A549 (cell line): Measurements from ENCODE around the gene TRAPPC6A. TPM values are rescaled to one million over a fixed set of nuclear protein-coding genes. Genes with fewer than 3 reads are reported as not detected.

Experiments used
- ATAC-seq, 2 experiments: fragments of 200-7000 bp in 1 of 2; fragments of >200 bp in 1 of 2; cut with Nextera tagmentation in 1 of 2; cut with Tn5 transposase in 1 of 2; 3 replicates each; pipeline versions ENCODE4 v1.8.0 to v1.9.1; 2018 to 2020; ENCODE audit warnings: mild to moderate bottlenecking in 1 of 2, moderate library complexity in 1 of 2
- CTCF ChIA-PET: fragments of 300-600 bp; sonication (Branson Sonifier 250); formaldehyde crosslinking; extraction: SDS; loops from one replicate; lab custom pipeline; 2021; ENCODE audit warnings: antibody characterized with exemption, inconsistent platforms; lab: Yijun Ruan, JAX
- POLR2A ChIA-PET: fragments of 350-600 bp; formaldehyde crosslinking; extraction: SDS; loops from one replicate; lab custom pipeline; 2021; ENCODE audit warnings: antibody characterized with exemption, inconsistent platforms; lab: Yijun Ruan, JAX
- DNase-seq, 2 experiments: peaks; one replicate each; pipeline versions ENCODE4 v3.0.0 to v3.0.0-alpha.2; 2011 to 2016; ENCODE audit warnings: low read depth in 1 of 2, low spot score in 1 of 2
- FAIRE-seq: peaks from 2 replicates; lab custom pipeline; 2011; peaks lifted over from hg19 to GRCh38; lab: Jason Lieb, UNC
- H3K27ac ChIP-seq, 2 experiments: fragments of >200 bp; sonication (Bioruptor Twin); formaldehyde crosslinking; 3 replicates each; pipeline ENCODE4 v1.5.1; 2016 to 2017
- H3K4me1 ChIP-seq: fragments of >200 bp; sonication (Bioruptor Twin); formaldehyde crosslinking; 3 replicates; pipeline ENCODE4 v1.6.1; 2016
- H3K4me2 ChIP-seq: fragments of >200 bp; sonication (Bioruptor Twin); formaldehyde crosslinking; 3 replicates; pipeline ENCODE4 v1.6.1; 2016
- H3K4me3 ChIP-seq: fragments of >200 bp; sonication (Bioruptor Twin); formaldehyde crosslinking; 3 replicates; pipeline ENCODE4 v1.5.1; 2016
- H3K9me3 ChIP-seq: fragments of >200 bp; sonication (Bioruptor Twin); formaldehyde crosslinking; 3 replicates; pipeline ENCODE4 v1.6.1; 2016
- CBX2 ChIP-seq: fragments of 200-600 bp; sonication (generic); IDR thresholded peaks from 2 replicates; pipeline ENCODE4 v1.6.1; 2016; ENCODE audit warnings: low read depth, mild to moderate bottlenecking, borderline replicate concordance
- CBX8 ChIP-seq: fragments of 200-600 bp; sonication (generic); IDR thresholded peaks from 2 replicates; pipeline ENCODE4 v1.6.1; 2016
- CEBPB ChIP-seq, 2 experiments: fragments of >200 bp in 1 of 2; sonication (Bioruptor Twin) in 1 of 2; formaldehyde crosslinking in 1 of 2; IDR thresholded peaks; 2 replicates each; pipeline ENCODE4 v1.6.1; 2012 to 2016
- CTCF ChIP-seq: fragments of >200 bp; sonication (Bioruptor Twin); formaldehyde crosslinking; IDR thresholded peaks from 3 replicates; pipeline ENCODE4 v1.5.1; 2016
- EHF ChIP-seq: fragments of 250-450 bp; sonication (Bioruptor Pico); IDR thresholded peaks from 2 replicates; pipeline ENCODE4 v1.5.0; 2020; ENCODE audit warnings: mild to moderate bottlenecking
- EHMT2 ChIP-seq: fragments of 200-600 bp; sonication (generic); IDR thresholded peaks from 2 replicates; pipeline ENCODE4 v1.6.1; 2016; ENCODE audit warnings: antibody characterized with exemption, low read depth, mild to moderate bottlenecking, moderate library complexity
- EP300 ChIP-seq, 2 experiments: fragments of >200 bp; sonication (Bioruptor Twin); formaldehyde crosslinking; IDR thresholded peaks; 2 replicates in 1 of 2; 3 replicates in 1 of 2; pipeline ENCODE4 v1.6.1; 2016 to 2017
- HEYL ChIP-seq: fragments of 250-450 bp; sonication (Bioruptor Pico); IDR thresholded peaks from 2 replicates; pipeline ENCODE4 v1.8.0; 2021; ENCODE audit warnings: mild to moderate bottlenecking, moderate library complexity
- HOXA7 ChIP-seq: fragments of 250-450 bp; sonication (Bioruptor Pico); IDR thresholded peaks from 2 replicates; pipeline ENCODE4 v1.5.0; 2020; ENCODE audit warnings: mild to moderate bottlenecking, moderate library complexity
- HOXB13 ChIP-seq: fragments of 250-450 bp; sonication (Bioruptor Pico); IDR thresholded peaks from 2 replicates; pipeline ENCODE4 v1.5.0; 2020; ENCODE audit warnings: low read depth, mild to moderate bottlenecking, moderate library complexity
- KDM1A ChIP-seq: fragments of 200-600 bp; sonication (generic); IDR thresholded peaks from 2 replicates; pipeline ENCODE4 v1.6.1; 2016; ENCODE audit warnings: low read depth, mild to moderate bottlenecking
- KDM5A ChIP-seq: fragments of 200-600 bp; sonication (generic); IDR thresholded peaks from 2 replicates; pipeline ENCODE4 v1.6.1; 2016; ENCODE audit warnings: antibody characterized with exemption, mild to moderate bottlenecking
- MAX ChIP-seq: IDR thresholded peaks from 2 replicates; pipeline ENCODE4 v1.6.1; 2012
- MAZ ChIP-seq: fragments of 150-350 bp; IDR thresholded peaks from 2 replicates; pipeline ENCODE4 v1.6.1; 2014; ENCODE audit warnings: antibody characterized with exemption, low read depth, low read length, borderline replicate concordance
- NFE2L2 ChIP-seq: fragments of 150-350 bp; conservative IDR thresholded peaks from 2 replicates; pipeline ENCODE4 v1.6.1; 2014; ENCODE audit warnings: low read length
- NR3C1 ChIP-seq: fragments of >200 bp; sonication (Bioruptor Twin); formaldehyde crosslinking; IDR thresholded peaks from 3 replicates; pipeline ENCODE4 v1.6.1; 2017
- RARB ChIP-seq: fragments of 250-450 bp; sonication (Bioruptor Pico); IDR thresholded peaks from 2 replicates; pipeline ENCODE4 v1.8.0; 2021; ENCODE audit warnings: mild to moderate bottlenecking, moderate library complexity
- REST ChIP-seq: fragments of 200-600 bp; sonication (generic); IDR thresholded peaks from 2 replicates; pipeline ENCODE4 v1.6.1; 2016; ENCODE audit warnings: antibody characterized with exemption, mild to moderate bottlenecking, moderate library complexity
- RNF2 ChIP-seq: fragments of 200-600 bp; sonication (generic); IDR thresholded peaks from 2 replicates; pipeline ENCODE4 v1.6.1; 2016; ENCODE audit warnings: low read depth, mild to moderate bottlenecking, antibody characterized with exemption, moderate library complexity, borderline replicate concordance
- SMC3 ChIP-seq: fragments of >200 bp; sonication (Bioruptor Twin); formaldehyde crosslinking; IDR thresholded peaks from 3 replicates; pipeline ENCODE4 v1.6.1; 2018; ENCODE audit warnings: inconsistent platforms
- SREBF2 ChIP-seq: fragments of 450-650 bp; IDR thresholded peaks from 2 replicates; pipeline ENCODE4 v1.6.1; 2014; ENCODE audit warnings: mild to moderate bottlenecking, moderate library complexity
- TFCP2L1 ChIP-seq: fragments of 250-450 bp; sonication (Bioruptor Pico); IDR thresholded peaks from 2 replicates; pipeline ENCODE4 v1.5.0; 2021; ENCODE audit warnings: mild to moderate bottlenecking
- TP53 ChIP-seq: fragments of 250-450 bp; sonication (Bioruptor Pico); IDR thresholded peaks from 2 replicates; pipeline ENCODE4 v1.5.0; 2021; ENCODE audit warnings: mild to moderate bottlenecking, moderate library complexity
- USF2 ChIP-seq: fragments of 450-650 bp; IDR thresholded peaks from 2 replicates; pipeline ENCODE4 v1.6.1; 2014; ENCODE audit warnings: antibody characterized with exemption
- ZSCAN20 ChIP-seq: fragments of 250-450 bp; sonication (Bioruptor Pico); IDR thresholded peaks from 2 replicates; pipeline ENCODE4 v1.8.0; 2022; ENCODE audit warnings: mild to moderate bottlenecking, moderate library complexity
- WGBS: methylation state at CpG from one replicate; pipeline ENCODE4 v1.1.6; 2017; ENCODE audit errors: missing lambda C conversion rate; 5-methylcytosine and 5-hydroxymethylcytosine counted together
- polyA plus RNA-seq, 4 experiments: library from polyadenylated mRNA; depleted of rRNA in 3 of 4; stranded (reverse); fragments of >200 nt; fragmentation: RNase III in 1 of 4; extraction: RNeasy Plus Mini Kit Qiagen cat#74134 plus additional on column Dnase treatment in 1 of 4; gene quantifications; 2 replicates in 3 of 4; 3 replicates in 1 of 4; pipeline ENCODE4 v1.2.3, GENCODE V29; 2011 to 2017
- TF ChIP-seq, protein P1 (sequence below): IDR thresholded peaks from 2 replicates; pipeline ENCODE4 v1.6.1; 2012; ENCODE audit warnings: low read depth, borderline replicate concordance

TRAPPC6A gene
- polyA plus RNA-seq, 2 of the 4 experiments (the other 2 are of a cell fraction): 28.5 to 29.8 TPM

DNA sequence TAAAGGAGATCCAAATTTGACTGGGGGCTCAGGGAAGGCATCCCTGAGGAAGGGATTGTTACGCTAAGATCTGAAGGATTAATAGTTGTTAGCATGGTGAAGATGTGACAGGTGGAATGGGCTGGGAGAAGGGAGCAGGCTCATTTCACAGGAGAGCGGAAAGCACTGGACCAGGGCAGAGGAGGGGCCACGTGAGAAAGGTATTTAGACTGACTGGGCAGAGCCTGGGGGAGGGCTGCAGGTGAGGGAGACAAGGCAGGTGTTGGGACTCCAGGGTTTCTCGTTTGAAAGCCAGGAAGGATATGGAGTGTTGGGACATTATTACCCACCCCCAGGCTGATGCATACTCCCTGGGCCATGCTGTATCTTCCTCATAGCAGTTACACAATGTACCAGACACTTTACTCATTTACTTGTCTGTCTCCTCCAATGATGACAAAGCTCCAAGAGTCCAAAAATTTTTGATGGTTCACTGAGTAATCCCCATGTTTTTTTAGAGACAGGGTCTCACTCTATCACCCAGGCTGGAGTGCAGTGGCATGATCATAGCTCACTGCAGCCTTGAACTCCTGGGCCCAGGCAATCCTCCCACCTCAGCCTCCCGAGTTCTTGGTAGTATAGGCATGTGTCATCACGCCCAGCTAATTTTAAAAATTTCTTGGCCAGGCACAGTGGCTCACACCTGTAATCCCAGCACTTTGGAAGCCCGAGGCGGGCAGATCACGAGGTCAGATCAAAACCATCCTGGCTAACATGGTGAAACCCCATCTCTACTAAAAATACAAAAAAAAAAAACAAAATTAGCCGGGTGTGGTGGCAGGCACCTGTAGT lies 2.3 kb downstream of the TRAPPC6A start:
- FAIRE-seq: no peak
- ChIA-PET CTCF (interaction anchor here (0.8 to 2.7 kb wide), 4 partner anchors 11 to 163 kb away, joined by 3 to 9 read pairs (median 4); partner anchors contain the start of gene NKPD1), POLR2A (no interaction called here)
- WGBS: 67% methylated on average over 10 of the region's 10 CpGs
- Histone ChIP-seq H3K4me2 (no peak overlapping the region; the same call in 2 of the 3 replicates), H3K9me3 (no peaks in the 10 kb centered on the region), H3K4me3 (no peak overlapping the region), H3K4me1 (peaks cover 11% of the 10 kb centered on the region; the same call in 2 of the 3 replicates)
- no peak for ATAC-seq
- DNase-seq: no peak
- TF ChIP-seq NFE2L2: no peak
- TF ChIP-seq HOXB13 (CRISPR knock-in tag): no peak
- no peak for TF ChIP-seq CEBPB (IDR thresholded peaks at IDR 0.05)
- no peak for TF ChIP-seq RNF2
- no peak for TF ChIP-seq EHMT2
- TF ChIP-seq EHF: no peak
- TF ChIP-seq EP300 (IDR thresholded peaks at IDR 0.05): no peak
- no peak for TF ChIP-seq KDM1A
- TF ChIP-seq SREBF2: no peak
- TF ChIP-seq MAX: no peak
- no peak for TF ChIP-seq NR3C1
- no peak for TF ChIP-seq USF2
- TF ChIP-seq, protein P1, sequence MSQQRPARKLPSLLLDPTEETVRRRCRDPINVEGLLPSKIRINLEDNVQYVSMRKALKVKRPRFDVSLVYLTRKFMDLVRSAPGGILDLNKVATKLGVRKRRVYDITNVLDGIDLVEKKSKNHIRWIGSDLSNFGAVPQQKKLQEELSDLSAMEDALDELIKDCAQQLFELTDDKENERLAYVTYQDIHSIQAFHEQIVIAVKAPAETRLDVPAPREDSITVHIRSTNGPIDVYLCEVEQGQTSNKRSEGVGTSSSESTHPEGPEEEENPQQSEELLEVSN: no peak
- TF ChIP-seq ZSCAN20 (CRISPR knock-in tag): no peak
- TF ChIP-seq CTCF: no peak
- TF ChIP-seq REST: no peak
- no peak for TF ChIP-seq RARB (CRISPR knock-in tag)
- no peak for TF ChIP-seq MAZ
- TF ChIP-seq, all 56 proteins: peak for 0
- H3K27ac ChIP-seq: peak overlapping the region in 1 of 2 experiments; percentile 35; a peak in 1 of 6 replicates

- DNase-seq (no peak), ATAC-seq (no peak), FAIRE-seq (no peak)
- Histone ChIP-seq H3K4me1 (peaks cover 5% of the 10 kb centered on the region; the same call in 1 of the 3 replicates), H3K9me3 (no peaks in the 10 kb centered on the region), H3K4me3 (no peak overlapping the region), H3K27ac (no peak overlapping the region; a peak in 1 of 6 replicates), H3K4me2 (no peak overlapping the region)
- ChIA-PET POLR2A (no interaction called here), CTCF (interaction anchor here (2.7 kb wide), 1 partner anchor 12 kb away, joined by 9 read pairs; the partner anchor contains the start of gene NKPD1)
- WGBS: 87% methylated on average over 12 of the region's 12 CpGs
- no peak for TF ChIP-seq HOXA7 (CRISPR knock-in tag)
- no peak for TF ChIP-seq TP53 (CRISPR knock-in tag)
- no peak for TF ChIP-seq KDM5A
- no peak for TF ChIP-seq HOXB13 (CRISPR knock-in tag)
- TF ChIP-seq TFCP2L1 (CRISPR knock-in tag): no peak
- TF ChIP-seq RNF2: no peak
- TF ChIP-seq HEYL (CRISPR knock-in tag): no peak
- no peak for TF ChIP-seq CBX2
- TF ChIP-seq CTCF: no peak
- TF ChIP-seq SMC3: no peak
- no peak for TF ChIP-seq MAX
- no peak for TF ChIP-seq CBX8
These were observed 4.2 kb downstream of the TRAPPC6A start for GRCh38 chr19:45173816-45174215.
